GM19328 (cell line): Measurements from ENCODE around the gene TFG.

ENCODE experiments used
- ATAC-seq: cut with Tn5 transposase; IDR thresholded peaks from one replicate; pipeline ENCODE4 v1.9.1; 2021; ENCODE audit warnings: mild to moderate bottlenecking, moderate library complexity; ENCODE audit not compliant: unreplicated experiment

Gene TFG

GRCh38 chr3:100703865-100704264, 5.4 kb upstream of the TFG start:
- ATAC-seq, result no peak

GRCh38 chr3:100706365-100706764, 2.9 kb upstream of the TFG start:
- no peak for ATAC-seq

- ATAC-seq, result no peak
Observed at GRCh38 chr3:100708644-100708988, 678 bp upstream of the TFG start.

GRCh38 chr3:100709842-100710260, 557 bp downstream of the TFG start:
- no peak for ATAC-seq

- peak; percentile 32 for ATAC-seq
Observed at GRCh38 chr3:100710261-100710968, 1.1 kb downstream of the TFG start.

GRCh38 chr3:100715176-100715575, 5.9 kb downstream of the TFG start:
- no peak for ATAC-seq

- no peak for ATAC-seq
Observed at GRCh38 chr3:100717063-100717462, 7.8 kb downstream of the TFG start.

- ATAC-seq, result no peak
Observed at GRCh38 chr3:100717637-100718487, 8.6 kb downstream of the TFG start.

- ATAC-seq, result no peak
Observed at GRCh38 chr3:100719136-100719535, 9.8 kb downstream of the TFG start.

GRCh38 chr3:100720426-100720825, 11.1 kb downstream of the TFG start:
- ATAC-seq, result no peak

- no peak for ATAC-seq
Observed at GRCh38 chr3:100725935-100726513, 16.7 kb downstream of the TFG start.

GRCh38 chr3:100726706-100727105, 17.4 kb downstream of the TFG start:
- ATAC-seq, result no peak

GRCh38 chr3:100730524-100730923, 21.2 kb downstream of the TFG start:
- ATAC-seq, result peak; percentile 63

- no peak for ATAC-seq
Observed at GRCh38 chr3:100732435-100732834, 23.1 kb downstream of the TFG start.

GRCh38 chr3:100737334-100737733, 28.0 kb downstream of the TFG start:
- ATAC-seq, result no peak

GRCh38 chr3:100740207-100740606, 30.9 kb downstream of the TFG start:
- no peak for ATAC-seq

- ATAC-seq, result no peak
Observed at GRCh38 chr3:100743535-100743934, 34.2 kb downstream of the TFG start.

- ATAC-seq, result no peak
Observed at GRCh38 chr3:100744671-100745070, 35.4 kb downstream of the TFG start.

- no peak for ATAC-seq
Observed at GRCh38 chr3:100745617-100746016, 36.3 kb downstream of the TFG start.

- no peak for ATAC-seq
Observed at GRCh38 chr3:100746092-100746491, 36.8 kb downstream of the TFG start.

GRCh38 chr3:100748220-100748619, 38.9 kb downstream of the TFG start:
- ATAC-seq, result no peak

GRCh38 chr3:100748967-100749366, 39.7 kb downstream of the TFG start:
- no peak for ATAC-seq
